IMR-90 (cell line): ENCODE data around the gene HMGB2. TPM values are rescaled to one million over a fixed set of nuclear protein-coding genes. Genes with fewer than 3 reads are reported as not detected.

Experiments used
- ATAC-seq: fragments of 200-7000 bp; cut with Tn5 transposase; 2 replicates; pipeline ENCODE4 v1.9.1; 2020; ENCODE audit warnings: low read depth, mild to moderate bottlenecking, moderate library complexity
- BruUV-seq: library from RNA; stranded (reverse); fragments of 400-500 nt; replicated peaks from 2 replicates; lab custom pipeline; 2021; lab: Mats Ljungman, UMichigan
- CTCF ChIA-PET: fragments of 300-600 bp; formaldehyde crosslinking; extraction: SDS; loops from one replicate; lab custom pipeline; 2021; ENCODE audit warnings: antibody characterized with exemption; lab: Yijun Ruan, JAX
- POLR2A ChIA-PET: fragments of 300-600 bp; sonication (Branson Sonifier 250); formaldehyde crosslinking; loops from one replicate; lab custom pipeline; 2022; ENCODE audit warnings: antibody characterized with exemption; ENCODE audit not compliant: unreplicated experiment; lab: Charles Lee
- DNase-seq: peaks from one replicate; pipeline ENCODE4 v3.0.0; 2013
- H2AFZ ChIP-seq: replicated peaks from 2 replicates; pipeline ENCODE3; 2013; ENCODE audit warnings: low read length, mild to moderate bottlenecking; ENCODE audit not compliant: poor library complexity
- H2AK5ac ChIP-seq: 2 replicates; pipeline ENCODE4 v1.6.1; 2013; ENCODE audit warnings: low read depth, low read length, inconsistent platforms
- H2AK9ac ChIP-seq: replicated peaks from 2 replicates; pipeline ENCODE3; 2013; ENCODE audit warnings: mild to moderate bottlenecking, low read depth, low read length, moderate library complexity; ENCODE audit not compliant: poor library complexity
- H2BK120ac ChIP-seq: 2 replicates; pipeline ENCODE4 v1.6.1; 2013; ENCODE audit warnings: low read depth, low read length, inconsistent platforms
- H2BK15ac ChIP-seq: 3 replicates; pipeline ENCODE4 v1.6.1; 2013; ENCODE audit warnings: low read depth, low read length, inconsistent platforms
- H2BK20ac ChIP-seq: 2 replicates; pipeline ENCODE4 v1.6.1; 2013; ENCODE audit warnings: low read depth, mild to moderate bottlenecking, inconsistent platforms, low read length, moderate library complexity
- H2BK5ac ChIP-seq: 2 replicates; pipeline ENCODE4 v1.6.1; 2013; ENCODE audit warnings: mild to moderate bottlenecking, low read depth, low read length, inconsistent platforms; ENCODE audit not compliant: poor library complexity, severe bottlenecking
- H3K14ac ChIP-seq: replicated peaks from 2 replicates; pipeline ENCODE4 v1.6.1; 2013; ENCODE audit warnings: low read depth, low read length, inconsistent platforms
- H3K18ac ChIP-seq: 2 replicates; pipeline ENCODE4 v1.6.1; 2013; ENCODE audit warnings: low read depth, low read length, control low read depth
- H3K23ac ChIP-seq: 2 replicates; pipeline ENCODE4 v1.6.1; 2013; ENCODE audit warnings: low read depth, low read length, inconsistent platforms
- H3K27ac ChIP-seq: 2 replicates; pipeline ENCODE4 v1.5.1; 2013; ENCODE audit warnings: mild to moderate bottlenecking, control low read depth, low read length; ENCODE audit not compliant: insufficient read depth
- H3K27me3 ChIP-seq: 2 replicates; pipeline ENCODE4 v1.6.1; 2013; ENCODE audit warnings: low read length; ENCODE audit not compliant: control insufficient read depth, insufficient read depth
- H3K36me3 ChIP-seq: 2 replicates; pipeline ENCODE4 v1.6.1; 2013; ENCODE audit warnings: low read length, mixed read lengths; ENCODE audit not compliant: control insufficient read depth, insufficient read depth
- H3K4ac ChIP-seq: 2 replicates; pipeline ENCODE4 v1.6.1; 2013; ENCODE audit warnings: low read depth, low read length, inconsistent platforms
- H3K4me1 ChIP-seq: 2 replicates; pipeline ENCODE4 v1.6.1; 2013; ENCODE audit warnings: low read length, mixed read lengths; ENCODE audit not compliant: control insufficient read depth, insufficient read depth
- H3K4me2 ChIP-seq: 2 replicates; pipeline ENCODE4 v1.6.1; 2013; ENCODE audit warnings: low read depth, mild to moderate bottlenecking, control low read depth, low read length, moderate library complexity
- H3K4me3 ChIP-seq: 2 replicates; pipeline ENCODE4 v1.5.1; 2013; ENCODE audit warnings: low read depth, mild to moderate bottlenecking, control low read depth, low read length, moderate library complexity; ENCODE audit not compliant: insufficient read depth
- H3K56ac ChIP-seq: 2 replicates; pipeline ENCODE4 v1.6.1; 2013; ENCODE audit warnings: low read length, inconsistent platforms; ENCODE audit not compliant: insufficient read depth; ENCODE audit errors: extremely low read depth
- H3K79me1 ChIP-seq, 2 experiments: 2 replicates each; pipeline ENCODE4 v1.6.1; 2013; ENCODE audit warnings: low read length in 2 of 2, inconsistent platforms in 1 of 2, low read depth in 1 of 2
- H3K9ac ChIP-seq: 2 replicates; pipeline ENCODE4 v1.6.1; 2013; ENCODE audit warnings: low read depth, low read length, control low read depth
- H3K9me1 ChIP-seq: 2 replicates; pipeline ENCODE4 v1.6.1; 2013; ENCODE audit warnings: low read length, inconsistent platforms; ENCODE audit not compliant: insufficient read depth
- H3K9me3 ChIP-seq: 2 replicates; pipeline ENCODE4 v1.6.1; 2013; ENCODE audit warnings: low read length; ENCODE audit not compliant: control insufficient read depth, insufficient read depth
- H4K20me1 ChIP-seq: 2 replicates; pipeline ENCODE4 v1.6.1; 2013; ENCODE audit warnings: low read length, inconsistent platforms; ENCODE audit not compliant: insufficient read depth
- H4K5ac ChIP-seq: 2 replicates; pipeline ENCODE4 v1.6.1; 2013; ENCODE audit warnings: mild to moderate bottlenecking, low read depth, low read length, control low read depth
- H4K8ac ChIP-seq, 2 experiments: 2 replicates each; pipeline ENCODE4 v1.6.1; 2013; ENCODE audit warnings: low read depth in 2 of 2, low read length in 2 of 2, control low read depth in 1 of 2, inconsistent platforms in 1 of 2
- H4K91ac ChIP-seq: 2 replicates; pipeline ENCODE4 v1.6.1; 2013; ENCODE audit warnings: low read depth, low read length, inconsistent platforms; ENCODE audit not compliant: insufficient read depth
- BHLHE40 ChIP-seq: fragments of 150-350 bp; IDR thresholded peaks from 2 replicates; pipeline ENCODE4 v1.6.1; 2016; ENCODE audit warnings: mild to moderate bottlenecking, low read depth, low read length
- CEBPB ChIP-seq: IDR thresholded peaks from 2 replicates; pipeline ENCODE4 v1.6.1; 2012; ENCODE audit warnings: low read depth, low read length, improper control_type of control experiment
- CHD1 ChIP-seq: IDR thresholded peaks from 2 replicates; pipeline ENCODE4 v1.6.1; 2012; ENCODE audit warnings: low read depth, low read length, improper control_type of control experiment
- CTCF ChIP-seq: conservative IDR thresholded peaks from 2 replicates; pipeline ENCODE4 v1.5.1; 2012; ENCODE audit warnings: mild to moderate bottlenecking, low read depth, low read length, improper control_type of control experiment
- ELK1 ChIP-seq: fragments of 150-350 bp; IDR thresholded peaks from 2 replicates; pipeline ENCODE4 v1.6.1; 2016; ENCODE audit warnings: low read depth, mild to moderate bottlenecking, low read length, moderate library complexity, borderline replicate concordance
- FOS ChIP-seq: fragments of 150-350 bp; IDR thresholded peaks from 2 replicates; pipeline ENCODE4 v1.6.1; 2016; ENCODE audit warnings: low read depth, low read length
- MAFK ChIP-seq: IDR thresholded peaks from 2 replicates; pipeline ENCODE4 v1.6.1; 2012; ENCODE audit warnings: low read depth, low read length, improper control_type of control experiment
- MAZ ChIP-seq: IDR thresholded peaks from 2 replicates; pipeline ENCODE4 v1.6.1; 2012; ENCODE audit warnings: low read depth, mild to moderate bottlenecking, low read length, improper control_type of control experiment, moderate library complexity, borderline replicate concordance
- MXI1 ChIP-seq: IDR thresholded peaks from 2 replicates; pipeline ENCODE4 v1.6.1; 2012; ENCODE audit warnings: low read depth, mild to moderate bottlenecking, low read length, moderate library complexity, borderline replicate concordance
- NFE2L2 ChIP-seq: fragments of 150-350 bp; IDR thresholded peaks from 2 replicates; pipeline ENCODE4 v1.6.1; 2016; ENCODE audit warnings: low read depth, mild to moderate bottlenecking, low read length
- POLR2A ChIP-seq: IDR thresholded peaks from 2 replicates; pipeline ENCODE4 v1.6.1; 2012; ENCODE audit warnings: mild to moderate bottlenecking, low read depth, low read length
- RAD21 ChIP-seq: IDR thresholded peaks from 2 replicates; pipeline ENCODE4 v1.6.1; 2012; ENCODE audit warnings: low read length, improper control_type of control experiment
- RCOR1 ChIP-seq: IDR thresholded peaks from 2 replicates; pipeline ENCODE4 v1.6.1; 2012; ENCODE audit warnings: mild to moderate bottlenecking, low read length, improper control_type of control experiment; ENCODE audit not compliant: insufficient replicate concordance
- RFX5 ChIP-seq: IDR thresholded peaks from 2 replicates; pipeline ENCODE4 v1.8.0; 2012; ENCODE audit warnings: low read depth, mild to moderate bottlenecking, low read length, moderate library complexity
- SMC3 ChIP-seq: fragments of 150-350 bp; IDR thresholded peaks from 2 replicates; pipeline ENCODE4 v1.6.1; 2016; ENCODE audit warnings: low read depth, mild to moderate bottlenecking, antibody characterized with exemption, low read length, moderate library complexity
- USF2 ChIP-seq: fragments of 150-350 bp; IDR thresholded peaks from 2 replicates; pipeline ENCODE4 v1.6.1; 2017; ENCODE audit warnings: mild to moderate bottlenecking, antibody characterized with exemption, low read length, low read depth
- WGBS, 2 experiments: methylation state at CpG; one replicate each; pipeline versions ENCODE4 v1.1.5 to v1.1.7; 2013; ENCODE audit warnings: missing lambda C conversion rate in 2 of 2; ENCODE audit not compliant: insufficient read length in 1 of 2; ENCODE audit errors: extremely low coverage in 2 of 2; 5-methylcytosine and 5-hydroxymethylcytosine counted together
- dilution Hi-C: fragments of 300-500 bp; cut with HindIII; formaldehyde crosslinking; loops from one replicate; pipeline ENCODE4 v1.14.3; 2018; ENCODE audit warnings: low sequenced_read_pairs; ENCODE audit not compliant: unreplicated experiment
- in situ Hi-C: fragments of 300-500 bp; cut with MboI; formaldehyde crosslinking; loops from 3 replicates; pipeline ENCODE4 v1.14.3; 2019; ENCODE audit warnings: low sequenced_read_pairs, inconsistent platforms, mixed read lengths
- intact Hi-C: fragments of 100-400 bp; cut with micrococcal nuclease; formaldehyde crosslinking; loops from 2 replicates; pipeline ENCODE4 v1.10.0; 2022
- polyA plus RNA-seq, 3 experiments: library from polyadenylated mRNA; depleted of rRNA; stranded (reverse); fragments of >200 nt; gene quantifications; 2 replicates each; pipeline ENCODE4 v1.2.3, GENCODE V29; 2012; ENCODE audit warnings: low replicate concordance in 1 of 3
- total RNA-seq: library from RNA; depleted of rRNA; stranded (reverse); fragments of >200 nt; gene quantifications from 2 replicates; pipeline ENCODE4 v1.2.3, GENCODE V29; 2012

Gene HMGB2
- total and polyA plus RNA-seq, 2 of the 4 experiments (the other 2 are of a cell fraction), result 49.3 to 106 TPM

GRCh38 chr4:173365359-173365996 is 31.3 kb upstream of the HMGB2 start:
- in situ Hi-C loops, result no loop called here
- no peak overlapping the region for H3K14ac ChIP-seq
- intact Hi-C loops, result no loop called here
- H3K36me3 ChIP-seq, result no peaks in the 10 kb centered on the region
- no peak overlapping the region for H2AK5ac ChIP-seq
- no peak overlapping the region for H3K4ac ChIP-seq
- H3K79me1 ChIP-seq, result no peaks in the 10 kb centered on the region
- POLR2A ChIA-PET, result interaction anchor here (0.5 kb wide), 1 partner anchor 20 kb away, joined by 4 read pairs; no protein-coding TSS in a partner anchor
- H2BK20ac ChIP-seq, result no peak overlapping the region
- no peak overlapping the region for H2AK9ac ChIP-seq
- no peak overlapping the region for H2BK120ac ChIP-seq
- no peak overlapping the region for H4K91ac ChIP-seq
- no peak overlapping the region for H3K18ac ChIP-seq
- no CpG with 5 or more reads among the region's 2 CpGs for WGBS, 2 experiments
- H3K9me3 ChIP-seq, result no peaks in the 10 kb centered on the region
- DNase-seq, result no peak
- no peak for ATAC-seq
- H3K4me2 ChIP-seq, result no peak overlapping the region
- no peak overlapping the region for H2BK15ac ChIP-seq
- H4K5ac ChIP-seq, result no peak overlapping the region
- H3K9me1 ChIP-seq, result 0 out of 2 replicates have a peak, but pooled peaks cover 5% of the 10 kb centered on the region
- H2BK5ac ChIP-seq, result no peak overlapping the region
- H4K20me1 ChIP-seq, result no peaks in the 10 kb centered on the region
- H3K56ac ChIP-seq, result no peak overlapping the region
- CTCF ChIA-PET, result no interaction called here
- no peaks in the 10 kb centered on the region for H3K27me3 ChIP-seq
- no peak overlapping the region for H2AFZ ChIP-seq
- no peak overlapping the region for H3K4me3 ChIP-seq
- no peaks in the 10 kb centered on the region; the same call in 1 of the 2 replicates for H3K4me1 ChIP-seq
- no peak overlapping the region for H3K27ac ChIP-seq
- no peak overlapping the region for H4K8ac ChIP-seq
- dilution Hi-C loops, result no loop called here
- TF ChIP-seq POLR2A, result no peak
- TF ChIP-seq MXI1, result no peak
- no peak for TF ChIP-seq BHLHE40
- TF ChIP-seq USF2, result no peak
- TF ChIP-seq RFX5, result no peak
- no peak for TF ChIP-seq CTCF
- no peak for TF ChIP-seq CHD1
- no peak for TF ChIP-seq RAD21
- TF ChIP-seq MAZ, result no peak
- no peak for TF ChIP-seq CEBPB
- no peak for TF ChIP-seq NFE2L2
- TF ChIP-seq RCOR1, result no peak
- TF ChIP-seq MAFK, result no peak
- TF ChIP-seq SMC3, result no peak
- no peak for TF ChIP-seq ELK1
- no peak for TF ChIP-seq FOS
- no peak overlapping the region for H3K23ac ChIP-seq
- no TSS peak for BruUV-seq
- no peak overlapping the region for H3K9ac ChIP-seq
